ENCODE data around the gene AGAP1. TPM values are rescaled to one million over a fixed set of nuclear protein-coding genes. Genes with fewer than 3 reads are reported as not detected.
A peak's percentile ranks its signal among the peaks of the same experiment; 100 is the strongest.

The AGAP1 gene
- total RNA-seq, 1 donor from 2014 or later = 47.2 TPM

- TF ChIP-seq, protein P1, sequence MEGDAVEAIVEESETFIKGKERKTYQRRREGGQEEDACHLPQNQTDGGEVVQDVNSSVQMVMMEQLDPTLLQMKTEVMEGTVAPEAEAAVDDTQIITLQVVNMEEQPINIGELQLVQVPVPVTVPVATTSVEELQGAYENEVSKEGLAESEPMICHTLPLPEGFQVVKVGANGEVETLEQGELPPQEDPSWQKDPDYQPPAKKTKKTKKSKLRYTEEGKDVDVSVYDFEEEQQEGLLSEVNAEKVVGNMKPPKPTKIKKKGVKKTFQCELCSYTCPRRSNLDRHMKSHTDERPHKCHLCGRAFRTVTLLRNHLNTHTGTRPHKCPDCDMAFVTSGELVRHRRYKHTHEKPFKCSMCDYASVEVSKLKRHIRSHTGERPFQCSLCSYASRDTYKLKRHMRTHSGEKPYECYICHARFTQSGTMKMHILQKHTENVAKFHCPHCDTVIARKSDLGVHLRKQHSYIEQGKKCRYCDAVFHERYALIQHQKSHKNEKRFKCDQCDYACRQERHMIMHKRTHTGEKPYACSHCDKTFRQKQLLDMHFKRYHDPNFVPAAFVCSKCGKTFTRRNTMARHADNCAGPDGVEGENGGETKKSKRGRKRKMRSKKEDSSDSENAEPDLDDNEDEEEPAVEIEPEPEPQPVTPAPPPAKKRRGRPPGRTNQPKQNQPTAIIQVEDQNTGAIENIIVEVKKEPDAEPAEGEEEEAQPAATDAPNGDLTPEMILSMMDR (IDR thresholded peaks at IDR 0.05; ENCODE audit: unreplicated experiment) = no peak
- Mint-ChIP-seq H3K27ac (no peak overlapping the region), H3K36me3 (ENCODE audit: insufficient read depth) (no peaks in the 10 kb centered on the region), H3K4me3 (ENCODE audit: low read depth) (peak overlapping the region; percentile 64), H3K4me1 (ENCODE audit: low read depth) (peaks cover 14% of the 10 kb centered on the region), H3K9me3 (ENCODE audit: low read depth) (no peaks in the 10 kb centered on the region), H3K27me3 (peaks cover 23% of the 10 kb centered on the region)
- no peak for DNase-seq (ENCODE audit: low spot score, unreplicated experiment)
Observed at GRCh38 chr2:235668782-235669181, 174.9 kb downstream of the AGAP1 start.

DNA sequence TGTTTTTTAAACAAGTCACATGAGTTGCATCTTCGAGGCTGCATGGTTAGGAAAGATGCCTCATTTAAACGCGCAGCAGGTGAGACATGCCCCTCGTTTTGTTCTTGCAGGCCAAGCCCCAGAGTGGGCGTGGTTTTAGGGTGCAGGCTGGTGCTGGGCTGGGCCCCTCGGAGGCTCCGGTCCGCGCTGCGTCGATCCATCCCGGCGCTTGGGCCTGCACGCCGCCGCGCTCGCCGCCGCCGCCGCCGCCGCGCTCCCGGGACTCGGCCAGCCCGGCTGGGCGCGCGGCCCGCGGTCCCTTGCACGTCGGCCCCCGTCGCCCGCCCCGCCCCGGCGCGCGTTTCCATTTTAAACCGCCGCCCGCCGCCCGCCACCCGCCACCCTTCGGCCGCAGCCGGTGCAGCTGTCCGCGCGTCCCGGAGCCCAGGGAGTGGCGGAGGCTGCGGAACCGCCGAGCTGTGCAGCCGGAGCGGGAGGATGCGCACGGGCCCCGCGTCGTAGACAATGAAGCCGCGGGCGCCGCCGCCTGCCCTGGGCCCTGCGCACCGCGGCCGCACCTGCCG lies 175.5 kb downstream of the AGAP1 start:
- Mint-ChIP-seq H3K4me3 (ENCODE audit: low read depth) (peak overlapping the region; percentile 64), H3K9me3 (ENCODE audit: low read depth) (no peaks in the 10 kb centered on the region), H3K27me3 (peaks cover 23% of the 10 kb centered on the region), H3K4me1 (ENCODE audit: low read depth) (peaks cover 14% of the 10 kb centered on the region), H3K36me3 (ENCODE audit: insufficient read depth) (no peaks in the 10 kb centered on the region), H3K27ac (no peak overlapping the region)
- DNase-seq (ENCODE audit: low spot score, unreplicated experiment) = peak; percentile 64
- TF ChIP-seq, protein P1 (IDR thresholded peaks at IDR 0.05; ENCODE audit: unreplicated experiment) = no peak

GRCh38 chr2:235669983-235670962 lies 176.4 kb downstream of the AGAP1 start:
- H3K9me3 Mint-ChIP-seq (ENCODE audit: low read depth) = no peaks in the 10 kb centered on the region
- H3K27ac Mint-ChIP-seq = no peak overlapping the region
- DNase-seq (ENCODE audit: low spot score, unreplicated experiment) = peak; percentile 51
- H3K4me3 Mint-ChIP-seq (ENCODE audit: low read depth) = no peak overlapping the region
- no peaks in the 10 kb centered on the region for H3K36me3 Mint-ChIP-seq (ENCODE audit: insufficient read depth)
- TF ChIP-seq, protein P1 (IDR thresholded peaks at IDR 0.05; ENCODE audit: unreplicated experiment) = peak; percentile 57
- H3K4me1 Mint-ChIP-seq (ENCODE audit: low read depth) = peaks cover 12% of the 10 kb centered on the region
- peaks cover 20% of the 10 kb centered on the region for H3K27me3 Mint-ChIP-seq

DNA sequence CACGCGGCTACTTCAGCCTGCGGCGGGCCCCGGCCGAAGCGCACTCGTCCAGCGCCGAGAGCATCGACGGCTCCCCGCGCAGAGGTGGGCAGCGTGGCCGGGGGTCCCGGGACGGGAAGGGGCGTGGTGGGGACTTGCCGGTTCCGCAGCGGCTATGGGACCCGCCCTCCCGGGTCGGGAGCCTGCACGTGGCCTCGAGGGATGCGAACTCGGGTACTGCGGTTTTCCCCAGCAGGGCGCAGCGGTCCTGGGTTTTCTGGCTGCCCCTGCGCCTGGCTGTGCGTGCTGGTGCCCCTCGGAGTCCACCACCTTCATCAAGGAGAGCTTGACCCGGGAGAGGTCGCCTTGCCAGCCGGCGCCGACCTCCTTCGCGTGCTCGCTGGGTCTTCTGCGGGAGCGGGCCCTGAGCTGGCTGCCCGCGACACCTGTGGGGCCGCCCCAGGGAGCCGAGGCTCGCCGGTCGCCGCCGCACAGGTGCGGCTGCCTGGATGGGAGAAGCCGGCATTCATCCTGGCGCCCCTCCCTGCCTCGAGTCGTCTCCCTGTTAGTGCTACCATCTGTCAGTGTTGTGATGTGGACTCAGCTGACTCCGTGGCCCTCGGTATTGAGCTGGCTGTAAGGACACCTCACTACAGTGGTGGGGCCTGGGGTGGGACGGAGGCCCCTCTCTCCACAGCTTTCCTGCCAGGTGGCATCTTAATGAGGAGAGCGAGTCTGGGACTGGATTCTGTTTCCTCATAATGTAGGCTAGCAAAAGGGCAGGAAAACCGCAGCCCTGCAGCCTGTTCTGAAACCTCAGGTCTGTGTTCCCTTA lies 177.3 kb downstream of the AGAP1 start:
- Mint-ChIP-seq H3K36me3 (ENCODE audit: insufficient read depth) (no peaks in the 10 kb centered on the region), H3K27ac (peak overlapping the region; percentile 49), H3K9me3 (ENCODE audit: low read depth) (no peaks in the 10 kb centered on the region), H3K4me3 (ENCODE audit: low read depth) (peak overlapping the region; percentile 65), H3K27me3 (peaks cover 20% of the 10 kb centered on the region), H3K4me1 (ENCODE audit: low read depth) (peaks cover 8% of the 10 kb centered on the region)
- TF ChIP-seq, protein P1 (IDR thresholded peaks at IDR 0.05; ENCODE audit: unreplicated experiment) = no peak
- peak; percentile 15 for DNase-seq (ENCODE audit: low spot score, unreplicated experiment)

DNA sequence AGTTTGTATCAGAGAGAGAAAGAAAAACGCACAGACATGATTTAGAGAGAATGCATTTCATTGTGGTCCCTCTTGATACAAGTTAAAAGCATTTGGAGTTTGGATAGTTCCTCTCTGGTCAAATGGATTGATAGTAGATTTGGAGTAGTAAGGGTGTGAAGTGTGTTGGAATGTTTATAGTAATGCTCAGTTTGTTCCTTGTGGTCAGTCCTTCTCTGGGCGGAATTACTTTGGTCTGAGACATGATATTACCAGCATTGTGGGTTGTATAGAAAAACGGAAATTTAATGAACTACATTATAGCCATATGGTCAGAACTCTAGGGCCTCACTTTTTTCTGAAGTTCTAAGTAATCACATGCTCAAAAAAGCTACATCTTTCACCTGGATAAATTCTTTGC lies 178.9 kb downstream of the AGAP1 start:
- DNase-seq (ENCODE audit: low spot score, unreplicated experiment) = no peak
- no peaks in the 10 kb centered on the region for H3K9me3 Mint-ChIP-seq (ENCODE audit: low read depth)
- no peak overlapping the region for H3K4me3 Mint-ChIP-seq (ENCODE audit: low read depth)
- TF ChIP-seq, protein P1 (IDR thresholded peaks at IDR 0.05; ENCODE audit: unreplicated experiment) = no peak
- peaks cover 20% of the 10 kb centered on the region for H3K27me3 Mint-ChIP-seq
- no peak overlapping the region for H3K27ac Mint-ChIP-seq
- no peaks in the 10 kb centered on the region for H3K36me3 Mint-ChIP-seq (ENCODE audit: insufficient read depth)
- peaks cover 8% of the 10 kb centered on the region for H3K4me1 Mint-ChIP-seq (ENCODE audit: low read depth)

Measured in progenitor cell of endocrine pancreas (in vitro differentiated cells).